Measurements from ENCODE around the gene ERG28. TPM values are rescaled to one million over a fixed set of nuclear protein-coding genes. Genes with fewer than 3 reads are reported as not detected.
"Not testable (repeated sequence)": the region's sequence is repeated elsewhere in the genome, so short reads cannot be mapped to it uniquely, and the experiment has no call there.

Gene ERG28
- 5.9 and 6.7 TPM in 2 replicates for total RNA-seq

- peak; percentile 94 for DNase-seq (ENCODE audit: low read depth, low spot score)
Measured at GRCh38 chr14:75660630-75661498, at the start of gene ERG28, which contains the start of gene TTLL5. ERG28 (minus strand) TSS chr14:75660876; CDS start chr14:75657502, 3,374 bp downstream. TTLL5 (plus strand) TSS chr14:75661246; CDS start chr14:75663150, 1,904 bp downstream.

GRCh38 chr14:75709207-75709812, 48.6 kb upstream of the ERG28 start:
- no peak for DNase-seq (ENCODE audit: low read depth, low spot score)

GRCh38 chr14:75705014-75705413, 44.3 kb upstream of the ERG28 start:
- no peak for DNase-seq (ENCODE audit: low read depth, low spot score)

- no peak for DNase-seq (ENCODE audit: low read depth, low spot score)
Measured at GRCh38 chr14:75703467-75703866, 42.8 kb upstream of the ERG28 start.

- DNase-seq (ENCODE audit: low read depth, low spot score): no peak
Measured at GRCh38 chr14:75702616-75703261, 42.1 kb upstream of the ERG28 start.

GRCh38 chr14:75702122-75702521, 41.4 kb upstream of the ERG28 start:
- no peak for DNase-seq (ENCODE audit: low read depth, low spot score)

GRCh38 chr14:75700295-75700694, 39.6 kb upstream of the ERG28 start:
- DNase-seq (ENCODE audit: low read depth, low spot score): no peak

- DNase-seq (ENCODE audit: low read depth, low spot score): no peak
Measured at GRCh38 chr14:75699331-75699730, 38.7 kb upstream of the ERG28 start.

GRCh38 chr14:75697918-75698317, 37.2 kb upstream of the ERG28 start:
- DNase-seq (ENCODE audit: low read depth, low spot score): no peak

GRCh38 chr14:75697386-75697785, 36.7 kb upstream of the ERG28 start:
- DNase-seq (ENCODE audit: low read depth, low spot score): no peak

- not testable (repeated sequence) for DNase-seq (ENCODE audit: low read depth, low spot score)
Measured at GRCh38 chr14:75695025-75695424, 34.3 kb upstream of the ERG28 start.

GRCh38 chr14:75690010-75690409, 29.3 kb upstream of the ERG28 start:
- peak; percentile 41 for DNase-seq (ENCODE audit: low read depth, low spot score)

- no peak for DNase-seq (ENCODE audit: low read depth, low spot score)
Measured at GRCh38 chr14:75689012-75689411, 28.3 kb upstream of the ERG28 start.

GRCh38 chr14:75685910-75686309, 25.2 kb upstream of the ERG28 start:
- no peak for DNase-seq (ENCODE audit: low read depth, low spot score)

GRCh38 chr14:75675265-75675960, 14.7 kb upstream of the ERG28 start:
- no peak for DNase-seq (ENCODE audit: low read depth, low spot score)

- DNase-seq (ENCODE audit: low read depth, low spot score): no peak
Measured at GRCh38 chr14:75673345-75674035, 12.8 kb upstream of the ERG28 start.

- DNase-seq (ENCODE audit: low read depth, low spot score): no peak
Measured at GRCh38 chr14:75672605-75673192, 12.0 kb upstream of the ERG28 start.

GRCh38 chr14:75667099-75667765, 6.6 kb upstream of the ERG28 start:
- no peak for DNase-seq (ENCODE audit: low read depth, low spot score)

- no peak for DNase-seq (ENCODE audit: low read depth, low spot score)
Measured at GRCh38 chr14:75662966-75663365, 2.3 kb upstream of the ERG28 start.

- no peak for DNase-seq (ENCODE audit: low read depth, low spot score)
Measured at GRCh38 chr14:75661499-75661814, 781 bp upstream of the ERG28 start.
